Central memory CD4-positive, alpha-beta T cell (primary cell): Measurements from ENCODE around the gene ATP8B1.
"Not testable (repeated sequence)": the region's sequence is repeated elsewhere in the genome, so short reads cannot be mapped to it uniquely, and the experiment has no call there.

Experiments used
- DNase-seq: peaks from one replicate; pipeline ENCODE4 v3.0.0; 2022

The ATP8B1 gene

GRCh38 chr18:57651914-57652313, 151.2 kb downstream of the ATP8B1 start:
- DNase-seq: no peak

GRCh38 chr18:57649556-57650500, 153.3 kb downstream of the ATP8B1 start:
- DNase-seq: no peak

DNA sequence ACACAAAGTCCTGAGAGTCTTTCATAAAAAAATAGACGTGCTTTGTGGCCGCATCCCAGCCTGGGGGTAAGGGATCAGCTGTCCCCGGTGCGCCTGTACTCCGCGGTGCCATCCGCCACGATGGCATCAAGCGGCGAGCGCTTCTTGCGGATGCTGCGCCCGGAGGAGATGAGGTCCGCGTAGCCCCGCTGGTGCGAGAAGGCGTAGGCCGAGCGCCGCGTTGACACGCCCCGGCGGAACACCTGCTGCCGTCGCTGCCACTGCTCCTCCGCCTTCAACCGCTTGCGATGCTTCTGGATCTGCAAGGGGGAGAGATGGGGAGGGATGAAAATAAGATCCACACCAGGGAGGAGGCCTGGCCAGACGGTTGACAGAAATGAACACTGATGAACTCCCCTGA, 154.7 kb downstream of the ATP8B1 start:
- DNase-seq: no peak

- no peak for DNase-seq
Measured at GRCh38 chr18:57644540-57644939, 158.6 kb downstream of the ATP8B1 start.

DNA sequence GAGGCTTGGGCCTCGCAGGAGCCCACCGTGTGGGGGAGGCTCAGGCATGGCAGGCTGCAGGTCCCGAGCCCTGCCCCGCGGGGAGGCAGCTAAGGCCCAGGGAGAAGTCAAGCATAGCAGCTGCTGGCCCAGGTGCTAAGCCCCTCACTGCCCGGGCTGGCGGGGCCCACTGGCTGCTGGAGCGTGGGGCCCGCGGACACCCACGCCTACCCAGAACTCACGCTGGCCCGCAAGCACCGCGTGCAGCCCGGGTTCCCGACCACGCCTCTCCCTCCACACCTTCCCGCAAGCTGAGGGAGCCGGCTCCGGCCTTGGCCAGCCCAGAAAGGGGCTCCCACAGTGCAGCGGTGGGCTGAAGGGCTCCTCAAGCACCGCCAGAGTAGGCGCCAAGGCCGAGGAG, 159.4 kb downstream of the ATP8B1 start:
- not testable (repeated sequence) for DNase-seq

- DNase-seq: not testable (repeated sequence)
Measured at GRCh38 chr18:57642462-57642861, 160.7 kb downstream of the ATP8B1 start.

DNA sequence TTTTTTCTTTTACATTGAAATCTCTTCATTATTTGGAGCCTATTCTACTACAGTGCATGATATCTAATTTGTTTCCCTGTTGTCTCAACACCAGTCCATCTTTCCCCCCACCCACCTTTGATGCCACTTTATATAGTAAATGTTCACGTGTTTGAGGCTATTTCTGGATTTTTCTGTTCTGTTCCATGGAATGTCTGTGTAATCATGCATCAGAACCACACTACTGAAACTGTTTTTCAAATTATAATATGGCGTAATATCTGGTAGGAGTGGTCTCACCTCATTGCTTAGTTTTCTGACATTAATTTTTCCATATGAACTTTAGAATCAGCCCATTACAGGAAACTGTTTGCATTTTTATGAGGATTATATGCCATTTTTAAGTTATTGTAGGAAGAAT, 162.4 kb downstream of the ATP8B1 start:
- no peak for DNase-seq

- no peak for DNase-seq
Measured at GRCh38 chr18:57640236-57640635, 162.9 kb downstream of the ATP8B1 start.

GRCh38 chr18:57635003-57635822, 167.9 kb downstream of the ATP8B1 start:
- DNase-seq: no peak

GRCh38 chr18:57631697-57632096, 171.4 kb downstream of the ATP8B1 start:
- no peak for DNase-seq

GRCh38 chr18:57630754-57631595, 172.1 kb downstream of the ATP8B1 start:
- DNase-seq: no peak

GRCh38 chr18:57630002-57630753, 172.9 kb downstream of the ATP8B1 start:
- peak; percentile 92 for DNase-seq

DNA sequence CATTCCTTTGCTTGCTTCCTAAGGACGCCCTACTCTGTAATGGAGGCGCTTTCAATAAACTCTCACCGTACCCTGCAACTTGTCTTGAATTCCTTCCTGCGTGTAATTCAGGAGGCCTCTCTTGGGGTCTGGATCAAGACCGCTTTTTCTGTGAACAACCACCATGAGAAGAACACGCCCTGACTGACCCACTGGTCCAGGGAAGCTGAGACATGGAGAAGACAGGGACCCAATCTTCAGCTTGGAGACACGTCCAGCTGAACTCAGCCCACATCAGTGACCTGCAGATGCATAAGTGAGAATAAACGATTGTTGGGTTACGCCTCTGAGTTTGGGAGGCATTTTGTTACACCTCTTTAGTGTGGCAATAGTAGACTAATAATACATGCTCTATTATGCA, 173.7 kb downstream of the ATP8B1 start:
- no peak for DNase-seq

GRCh38 chr18:57627488-57627887, 175.6 kb downstream of the ATP8B1 start:
- DNase-seq: no peak

- no peak for DNase-seq
Measured at GRCh38 chr18:57624988-57625387, 178.1 kb downstream of the ATP8B1 start.

GRCh38 chr18:57621246-57621604, 181.9 kb downstream of the ATP8B1 start:
- DNase-seq: no peak

DNA sequence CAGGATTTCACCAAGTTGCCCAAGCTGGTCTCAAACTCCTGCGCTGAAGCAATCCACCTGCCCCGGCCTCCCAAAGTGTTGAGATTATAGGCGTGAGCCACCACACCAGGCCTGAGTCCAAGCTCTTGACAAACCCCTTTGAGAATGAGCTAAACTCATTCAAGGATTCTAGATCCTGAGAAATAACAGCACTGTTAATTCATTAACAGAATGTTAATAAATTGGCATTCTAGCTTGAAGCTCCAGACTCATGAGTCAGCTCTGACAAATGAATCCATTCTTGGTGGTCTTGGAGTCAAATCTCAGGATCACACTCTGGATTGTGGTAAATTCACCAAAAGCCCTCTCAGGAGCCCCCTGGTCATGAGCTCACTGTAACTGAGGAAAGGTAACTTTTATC, 183.2 kb downstream of the ATP8B1 start:
- no peak for DNase-seq

DNA sequence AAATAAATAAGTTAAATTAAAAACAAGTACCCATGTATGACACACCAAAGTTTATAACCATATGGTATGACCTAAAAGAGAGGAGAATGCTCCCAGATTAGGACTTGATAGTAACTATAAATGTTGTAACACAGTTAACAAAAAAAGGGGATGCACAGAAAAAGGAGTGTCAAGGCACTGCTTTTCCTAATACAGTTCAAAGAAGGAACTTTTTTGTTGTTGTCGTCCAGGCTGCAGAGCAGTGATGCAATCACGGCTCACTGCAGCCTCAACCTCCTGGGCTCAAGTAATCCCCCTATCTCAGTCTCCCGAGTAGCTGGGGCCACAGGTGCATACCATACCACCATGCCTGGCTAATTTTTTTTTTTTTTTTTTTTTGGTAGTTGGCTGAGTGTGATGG, 184.2 kb downstream of the ATP8B1 start:
- no peak for DNase-seq

- no peak for DNase-seq
Measured at GRCh38 chr18:57603871-57604270, 199.2 kb downstream of the ATP8B1 start.
